Right ventricle myocardium inferior (tissue), 1 donor: ENCODE results near the gene KIF1A. TPM values are rescaled to one million over a fixed set of nuclear protein-coding genes. Genes with fewer than 3 reads are reported as not detected.

ENCODE experiments used
- ATAC-seq: fragments of 200-7000 bp; cut with Tn5 transposase; one replicate; pipeline ENCODE4 v1.9.1; 2020; ENCODE audit warnings: mild to moderate bottlenecking, moderate library complexity
- DNase-seq: peaks from one replicate; pipeline ENCODE4 v3.0.0; 2021; ENCODE audit errors: missing footprints
- intact Hi-C: fragments of 100-400 bp; cut with DNase I; formaldehyde crosslinking; loops from one replicate; pipeline ENCODE4 v1.11.0; 2022
- total RNA-seq: library from RNA; stranded (reverse); fragmentation: NEBNext Ultra II Directional; extraction: Animal tissue kit (Norgen Biotek cat#: 25700); gene quantifications from one replicate; pipeline ENCODE4 v1.2.1, GENCODE V29; 2021
- donor health status: DM: no; HTN: yes; CAD: no; lungs with severe emphysema.

KIF1A gene
- total RNA-seq, 1 donor from 2014 or later, result 1.5 TPM

GRCh38 chr2:240791221-240791800 lies 28.7 kb downstream of the KIF1A start:
- ATAC-seq, result no peak
- DNase-seq, result peak; percentile 42
- intact Hi-C loops, result no loop called here

GRCh38 chr2:240790370-240791220 lies 29.4 kb downstream of the KIF1A start:
- no peak for ATAC-seq
- DNase-seq, result peak; percentile 52
- intact Hi-C loops, result no loop called here

- intact Hi-C loops, result no loop called here
- DNase-seq, result peak; percentile 65
Measured at GRCh38 chr2:240789501-240790369, 30.3 kb downstream of the KIF1A start.

GRCh38 chr2:240789051-240789453 lies 31.0 kb downstream of the KIF1A start:
- ATAC-seq (no peak), DNase-seq (peak; percentile 37)

More at GRCh38 chr2:240789501-240790369, 30.3 kb downstream of the KIF1A start:
- ATAC-seq, result no peak

GRCh38 chr2:240788482-240788881 lies 31.5 kb downstream of the KIF1A start:
- no peak for DNase-seq
- intact Hi-C loops, result no loop called here
- no peak for ATAC-seq

More at GRCh38 chr2:240789051-240789453, 31.0 kb downstream of the KIF1A start:
- intact Hi-C loops, result no loop called here

- intact Hi-C loops, result no loop called here
- DNase-seq (peak; percentile 51), ATAC-seq (no peak)
Measured at GRCh38 chr2:240787521-240788472, 32.2 kb downstream of the KIF1A start.

- ATAC-seq, result no peak
- intact Hi-C loops, result no loop called here
- peak; percentile 57 for DNase-seq
Measured at GRCh38 chr2:240786871-240787311, 33.1 kb downstream of the KIF1A start.

GRCh38 chr2:240786355-240786841 lies 33.6 kb downstream of the KIF1A start:
- no peak for ATAC-seq
- peak; percentile 50 for DNase-seq
- intact Hi-C loops, result no loop called here

GRCh38 chr2:240785424-240786335 lies 34.3 kb downstream of the KIF1A start:
- ATAC-seq (no peak), DNase-seq (peak; percentile 61)
- intact Hi-C loops, result no loop called here

GRCh38 chr2:240784629-240785423 lies 35.2 kb downstream of the KIF1A start:
- DNase-seq, result peak; percentile 48
- intact Hi-C loops, result no loop called here
- ATAC-seq, result no peak

GRCh38 chr2:240783819-240784621 lies 36.0 kb downstream of the KIF1A start:
- DNase-seq (peak; percentile 53), ATAC-seq (no peak)
- intact Hi-C loops, result no loop called here

- DNase-seq (peak; percentile 65), ATAC-seq (no peak)
- intact Hi-C loops, result no loop called here
Measured at GRCh38 chr2:240782886-240783818, 36.9 kb downstream of the KIF1A start.

GRCh38 chr2:240782221-240782885 lies 37.7 kb downstream of the KIF1A start:
- intact Hi-C loops, result no loop called here
- ATAC-seq (peak; percentile 16), DNase-seq (peak; percentile 55)
